ENCODE results near the gene PRR5. TPM values are rescaled to one million over a fixed set of nuclear protein-coding genes. Genes with fewer than 3 reads are reported as not detected.

Gene PRR5
- total RNA-seq, 1 donor from 2014 or later, result 27.6 TPM

- no peak for DNase-seq (ENCODE audit: low spot score)
Observed at GRCh38 chr22:44758344-44758973, 56.5 kb downstream of the PRR5 start.

- DNase-seq (ENCODE audit: low spot score), result no peak
Observed at GRCh38 chr22:44759001-44759400, 57.0 kb downstream of the PRR5 start.

- DNase-seq (ENCODE audit: low spot score), result no peak
Observed at GRCh38 chr22:44759430-44760310, 57.7 kb downstream of the PRR5 start.

GRCh38 chr22:44760476-44760875 is 58.5 kb downstream of the PRR5 start:
- DNase-seq (ENCODE audit: low spot score), result no peak

- DNase-seq (ENCODE audit: low spot score), result no peak
Observed at GRCh38 chr22:44761025-44761424, 59.0 kb downstream of the PRR5 start.

- no peak for DNase-seq (ENCODE audit: low spot score)
Observed at GRCh38 chr22:44764373-44764772, 62.4 kb downstream of the PRR5 start.

GRCh38 chr22:44764974-44765373 is 63.0 kb downstream of the PRR5 start:
- no peak for DNase-seq (ENCODE audit: low spot score)

- no peak for DNase-seq (ENCODE audit: low spot score)
Observed at GRCh38 chr22:44765571-44766285, 63.7 kb downstream of the PRR5 start.

- no peak for DNase-seq (ENCODE audit: low spot score)
Observed at GRCh38 chr22:44773082-44773481, 71.1 kb downstream of the PRR5 start.

- DNase-seq (ENCODE audit: low spot score), result no peak
Observed at GRCh38 chr22:44775862-44776261, 73.9 kb downstream of the PRR5 start.

GRCh38 chr22:44776605-44777363 is 74.8 kb downstream of the PRR5 start:
- DNase-seq (ENCODE audit: low spot score), result no peak

- DNase-seq (ENCODE audit: low spot score), result no peak
Observed at GRCh38 chr22:44777364-44777755, 75.4 kb downstream of the PRR5 start.

- DNase-seq (ENCODE audit: low spot score), result no peak
Observed at GRCh38 chr22:44780876-44781449, 79.0 kb downstream of the PRR5 start.

- DNase-seq (ENCODE audit: low spot score), result no peak
Observed at GRCh38 chr22:44782363-44782963, 80.5 kb downstream of the PRR5 start.

GRCh38 chr22:44783091-44783490 is 81.1 kb downstream of the PRR5 start:
- no peak for DNase-seq (ENCODE audit: low spot score)

- DNase-seq (ENCODE audit: low spot score), result no peak
Observed at GRCh38 chr22:44783581-44783980, 81.6 kb downstream of the PRR5 start.

GRCh38 chr22:44786136-44786535 is 84.1 kb downstream of the PRR5 start:
- DNase-seq (ENCODE audit: low spot score), result no peak

- DNase-seq (ENCODE audit: low spot score), result no peak
Observed at GRCh38 chr22:44786610-44787009, 84.6 kb downstream of the PRR5 start.

Measured in ureter (tissue), 1 donor.